GM18870 (cell line): ENCODE data around the gene ZDHHC24.
"Not testable (repeated sequence)": the region's sequence is repeated elsewhere in the genome, so short reads cannot be mapped to it uniquely, and the experiment has no call there.

Experiments
- ATAC-seq: cut with Tn5 transposase; IDR thresholded peaks from one replicate; pipeline ENCODE4 v1.9.1; 2021; ENCODE audit warnings: moderate library complexity; ENCODE audit not compliant: unreplicated experiment

ZDHHC24 gene

GRCh38 chr11:66546966-66547661 lies 1.3 kb upstream of the ZDHHC24 start:
- no peak for ATAC-seq

- no peak for ATAC-seq
Measured at GRCh38 chr11:66546368-66546965, 619 bp upstream of the ZDHHC24 start, which contains the start of gene ACTN3. TSS of gene ACTN3 (plus strand) at chr11:66546903. CDS start at chr11:66546938, 35 bp downstream.

DNA sequence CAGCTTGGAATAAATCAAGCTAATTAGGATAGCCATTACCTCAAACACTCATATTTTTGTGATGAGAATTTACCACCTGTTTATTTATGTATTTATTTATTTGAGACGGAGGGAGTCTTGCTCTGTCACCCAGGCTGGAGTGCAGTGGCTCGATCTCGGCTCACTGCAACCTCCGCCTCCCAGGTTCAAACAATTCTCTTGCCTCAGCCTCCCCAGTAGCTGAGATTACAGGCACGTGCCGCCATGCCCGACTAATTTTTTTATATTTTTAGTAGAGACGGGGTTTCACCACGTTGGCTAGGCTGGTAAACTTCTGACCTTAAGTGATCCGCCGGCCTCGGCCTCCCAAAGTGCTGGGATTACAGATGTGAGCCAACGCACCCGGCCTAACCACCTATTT lies 896 bp downstream of the ZDHHC24 start:
- not testable (repeated sequence) for ATAC-seq

- no peak for ATAC-seq
Measured at GRCh38 chr11:66543263-66544107, 2.4 kb downstream of the ZDHHC24 start.

DNA sequence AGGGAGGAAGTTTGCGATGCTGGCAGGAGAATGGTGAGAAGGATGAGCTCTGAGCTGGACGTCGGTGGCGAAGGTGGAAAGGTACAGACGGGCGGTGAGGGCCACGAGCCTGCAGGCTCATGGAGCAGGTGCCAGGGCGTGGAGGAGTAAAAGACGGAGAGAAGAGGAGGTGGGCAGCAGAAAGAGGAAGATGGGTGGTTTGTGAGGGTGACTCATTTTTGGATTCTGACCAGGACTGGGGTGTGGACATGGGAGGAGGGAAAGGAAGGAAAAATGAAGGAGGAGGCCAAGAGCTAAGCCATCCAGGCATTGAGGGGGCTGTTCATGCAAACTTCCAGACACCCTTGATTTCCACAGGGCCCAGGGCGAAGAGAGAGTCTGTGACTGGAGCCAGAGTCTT lies 3.5 kb downstream of the ZDHHC24 start:
- no peak for ATAC-seq

DNA sequence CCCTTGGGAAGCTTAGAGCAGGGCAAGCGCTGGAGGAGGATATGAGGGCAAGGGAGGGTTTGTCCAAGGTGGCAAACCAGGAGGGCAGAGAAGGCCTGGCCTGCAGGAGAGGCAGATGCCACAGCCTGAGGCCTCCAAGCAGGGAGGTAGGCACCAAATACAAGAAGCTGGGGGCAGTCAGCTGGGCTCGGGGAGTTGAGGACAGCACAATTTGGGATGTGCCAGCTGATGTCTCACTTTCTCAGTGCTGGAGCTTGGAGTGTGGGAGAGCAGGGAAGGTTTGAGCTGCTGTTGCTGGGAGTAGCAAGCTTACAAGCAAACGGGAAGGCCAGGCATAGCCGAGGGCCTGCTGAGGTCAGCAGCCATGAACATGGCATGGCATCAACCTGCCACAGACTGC lies 4.0 kb downstream of the ZDHHC24 start:
- no peak for ATAC-seq

GRCh38 chr11:66540598-66540997 lies 5.2 kb downstream of the ZDHHC24 start:
- not testable (repeated sequence) for ATAC-seq

DNA sequence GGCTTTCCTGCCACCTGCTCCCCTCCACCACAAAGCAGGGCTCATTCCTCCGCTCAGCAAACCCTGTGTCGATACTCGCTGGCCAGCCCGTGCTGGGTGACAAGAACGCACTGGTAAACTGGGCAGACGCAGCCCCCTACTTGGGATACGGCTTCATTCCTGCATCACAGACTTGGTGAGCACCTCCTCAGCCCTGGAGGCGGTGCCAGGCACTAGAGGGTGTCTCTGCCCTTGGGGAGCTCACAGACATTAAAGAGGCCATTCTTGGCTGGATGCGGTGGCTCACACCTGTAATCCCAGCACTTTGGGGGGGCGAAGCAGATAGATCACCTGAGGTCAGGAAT lies 6.0 kb downstream of the ZDHHC24 start:
- no peak for ATAC-seq

DNA sequence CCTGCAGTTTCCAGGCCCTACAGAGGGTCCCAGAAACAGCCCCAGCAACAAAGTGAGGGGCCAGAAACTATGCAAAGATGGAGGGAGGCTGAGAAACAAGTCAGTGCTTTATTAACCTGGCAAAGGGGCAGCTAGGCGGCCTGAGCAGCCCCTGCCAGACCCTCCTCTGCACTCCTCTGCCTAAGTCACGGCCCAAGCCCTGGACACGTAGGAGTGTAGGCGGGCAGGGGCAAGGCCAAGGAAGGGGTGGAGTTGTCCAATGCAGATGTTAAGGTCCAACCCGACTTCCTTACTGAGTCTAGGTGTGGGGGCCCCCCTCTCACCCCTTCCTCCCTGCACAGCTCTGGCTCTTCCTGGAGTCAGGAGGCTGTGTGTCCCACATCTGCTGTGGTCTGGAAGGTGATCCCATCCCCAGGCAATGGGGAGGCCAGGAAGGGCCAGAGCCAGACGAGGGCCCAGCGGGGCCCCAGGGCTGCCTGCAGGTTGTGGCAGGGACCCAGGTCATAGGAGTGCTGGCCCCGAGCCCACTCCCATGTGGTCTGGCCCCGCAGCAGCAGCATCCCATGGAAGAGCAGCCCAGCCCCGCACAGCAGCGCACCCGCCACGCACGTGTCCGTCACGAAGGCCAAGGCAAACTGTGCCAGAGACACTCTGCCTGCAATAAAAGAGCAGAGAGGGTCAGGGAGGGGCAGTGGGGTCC lies 6.5 kb downstream of the ZDHHC24 start:
- no peak for ATAC-seq

DNA sequence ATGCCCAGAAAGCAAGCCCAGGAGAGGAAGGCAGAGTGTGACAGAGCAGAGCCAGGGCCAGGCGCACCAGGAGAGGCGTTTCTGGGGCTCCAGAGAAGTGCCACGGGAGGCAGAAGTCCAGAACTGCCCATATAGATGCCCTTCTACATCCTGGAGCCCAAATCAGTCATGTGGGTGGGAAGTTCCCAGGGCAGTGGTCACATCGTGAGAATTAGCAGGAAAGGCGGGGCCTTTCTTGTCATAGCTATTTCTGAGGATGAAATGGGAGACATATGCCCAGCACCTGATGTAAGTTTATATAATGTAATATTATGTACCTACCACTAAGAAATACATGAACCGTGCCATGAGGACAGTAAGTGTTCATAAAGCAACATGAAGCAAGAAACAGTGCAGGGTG lies 13.1 kb downstream of the ZDHHC24 start:
- no peak for ATAC-seq

- ATAC-seq: no peak
Measured at GRCh38 chr11:66531841-66532240, 14.0 kb downstream of the ZDHHC24 start.

DNA sequence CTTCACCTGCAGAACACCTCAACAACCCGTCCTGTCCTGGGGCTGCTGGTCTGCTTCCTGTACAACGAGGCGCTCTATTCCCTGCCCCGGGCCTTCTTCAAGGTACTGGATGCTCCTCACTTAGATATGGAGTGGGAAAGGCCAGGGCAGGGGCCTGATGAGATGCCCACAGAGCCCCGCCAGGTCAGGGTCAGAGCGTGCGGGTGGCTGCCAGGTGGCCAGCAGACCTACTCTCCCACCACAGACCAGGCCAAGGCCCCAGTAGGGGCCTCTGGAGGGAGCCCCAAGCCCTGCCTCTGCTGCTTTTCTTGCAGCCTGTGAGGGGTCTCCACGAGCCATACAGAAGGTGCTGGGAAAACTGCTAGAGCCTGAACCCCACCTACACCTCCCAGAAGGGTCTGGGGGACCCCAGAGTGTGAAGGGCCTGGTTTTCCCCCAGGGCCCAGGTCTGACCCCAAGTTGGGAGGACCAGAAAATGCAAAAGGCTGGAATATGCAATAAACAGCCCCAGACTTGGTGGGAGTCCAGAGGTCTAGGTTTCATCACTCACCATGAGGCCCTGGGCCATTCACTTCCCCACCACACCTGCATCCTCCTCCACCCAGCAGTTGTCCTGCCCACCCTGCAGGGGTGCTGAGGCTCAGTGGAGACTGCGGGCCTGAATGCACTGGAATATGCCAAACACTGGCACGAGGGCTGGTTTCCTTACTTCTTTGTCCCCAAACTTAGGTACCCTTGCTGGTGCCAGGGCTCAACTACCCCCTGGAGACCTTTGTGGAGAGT lies 14.7 kb downstream of the ZDHHC24 start:
- ATAC-seq: no peak

DNA sequence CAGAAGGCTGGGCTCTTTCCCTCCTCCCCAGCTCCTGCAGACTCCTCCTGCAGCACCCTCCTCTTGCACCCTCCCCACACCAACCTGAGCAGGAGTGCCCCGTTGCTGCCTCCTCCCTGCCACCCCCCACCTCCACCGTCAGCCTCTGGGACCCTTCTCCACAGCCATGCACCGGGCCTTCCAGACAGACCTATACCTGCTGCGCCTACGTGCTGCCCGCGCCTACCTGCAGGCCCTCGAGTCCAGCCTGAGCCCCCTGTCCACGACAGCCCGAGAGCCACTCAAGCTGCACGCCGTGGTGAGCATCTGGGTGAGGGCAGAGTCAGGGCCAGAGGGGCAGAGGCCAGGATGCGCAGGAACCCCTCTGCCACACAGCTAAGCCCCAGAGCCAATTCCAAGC lies 16.2 kb downstream of the ZDHHC24 start:
- no peak for ATAC-seq

- no peak for ATAC-seq
Measured at GRCh38 chr11:66529069-66529468, 16.8 kb downstream of the ZDHHC24 start.

DNA sequence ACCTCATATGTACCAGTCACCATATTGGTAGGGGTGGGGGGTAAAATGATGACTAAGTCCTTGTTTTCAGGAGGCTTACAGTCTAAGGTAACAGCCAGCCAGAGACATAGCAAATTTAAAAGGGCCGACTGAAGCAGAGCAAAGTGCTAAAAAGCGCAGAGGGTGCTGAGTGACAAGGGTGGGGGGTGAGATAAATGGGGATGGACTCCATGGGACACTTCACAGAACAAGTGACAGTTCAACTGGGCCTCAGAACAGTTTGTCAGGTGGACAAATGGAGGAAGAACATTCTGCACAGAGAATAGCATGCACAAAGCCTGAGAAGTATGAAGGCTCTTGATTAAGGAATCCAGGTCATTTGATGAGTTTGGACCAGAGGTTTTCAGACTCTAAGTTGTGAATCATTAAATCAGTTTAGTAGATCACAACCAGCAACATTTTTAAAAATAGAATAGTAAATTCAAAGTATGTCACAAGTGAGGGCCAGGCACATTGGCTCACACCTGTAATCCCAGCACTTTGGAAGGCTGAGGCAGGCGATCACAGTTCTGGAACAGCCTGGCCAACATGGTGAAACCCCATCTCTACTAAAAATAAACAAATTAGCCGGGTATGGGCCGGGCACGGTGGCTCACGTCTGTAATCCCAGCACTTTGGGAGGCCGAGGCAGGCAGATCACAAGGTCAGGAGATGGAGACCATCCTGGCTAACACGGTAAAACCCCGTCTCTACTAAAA lies 21.4 kb downstream of the ZDHHC24 start:
- ATAC-seq: no peak

- ATAC-seq: no peak
Measured at GRCh38 chr11:66523611-66524010, 22.2 kb downstream of the ZDHHC24 start.

- no peak for ATAC-seq
Measured at GRCh38 chr11:66510990-66511339, 34.9 kb downstream of the ZDHHC24 start.

DNA sequence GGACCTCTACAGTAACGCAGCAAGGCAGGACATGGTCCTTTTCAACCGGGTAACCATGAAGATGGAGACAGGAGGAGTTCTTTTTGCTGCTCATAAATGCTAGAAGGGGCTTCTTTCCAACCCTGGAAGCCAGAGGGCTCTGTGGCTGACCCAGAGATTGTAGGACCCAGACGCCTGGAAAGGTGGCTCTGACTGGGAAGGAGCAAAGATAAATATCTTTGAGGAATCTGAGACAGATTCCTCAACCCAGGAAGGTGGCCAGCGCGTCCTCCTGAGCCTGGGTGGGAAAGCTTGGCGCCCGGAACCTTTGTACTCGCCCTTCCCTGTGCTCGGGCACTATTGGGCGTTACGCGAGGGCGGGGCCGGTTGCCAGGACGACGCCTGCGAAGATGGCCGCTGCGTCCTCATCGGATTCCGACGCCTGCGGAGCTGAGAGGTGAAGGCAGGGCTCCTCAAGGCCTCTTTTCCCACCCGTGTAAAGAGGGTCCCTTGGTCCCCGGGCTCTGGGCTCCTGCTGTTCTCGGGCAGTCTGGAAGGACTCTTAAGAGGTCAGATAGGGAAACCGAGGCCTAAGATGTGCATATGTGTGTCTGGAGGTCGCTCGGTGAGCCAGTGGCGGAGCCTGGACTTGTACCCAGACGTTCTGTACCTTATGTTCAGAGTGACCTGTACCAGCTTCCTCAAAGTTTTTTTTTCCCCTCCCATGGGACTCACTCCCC lies 35.4 kb downstream of the ZDHHC24 start, which contains the start of gene BBS1:
TSS of gene BBS1 (plus strand) at position 365 of the 719 bp plus-strand sequence. CDS start at position 390, 25 bp downstream.
- no peak for ATAC-seq

- no peak for ATAC-seq
Measured at GRCh38 chr11:66509131-66509561, 36.7 kb downstream of the ZDHHC24 start.
